Prostate gland (tissue), 2 donors: Measurements from ENCODE around the gene PRG3. TPM values are rescaled to one million over a fixed set of nuclear protein-coding genes. Genes with fewer than 3 reads are reported as not detected.

Source experiments
- DNase-seq: peaks from one replicate; pipeline ENCODE4 v3.0.0-alpha.2; 2019; ENCODE audit warnings: low spot score
- H3K27ac ChIP-seq, 2 donors: fragments of 200-600 bp; sonication (generic); 2 replicates each; pipeline ENCODE4 v1.5.1; 2017 to 2019
- H3K27me3 ChIP-seq: fragments of 200-600 bp; sonication (generic); replicated peaks from 2 replicates; pipeline ENCODE4 v1.5.1; 2019; ENCODE audit not compliant: insufficient read depth
- H3K36me3 ChIP-seq, 2 donors: fragments of 200-600 bp; sonication (generic); 1 replicate in 1 of 2; 2 replicates in 1 of 2; pipeline versions ENCODE4 v1.5.1 to v1.8.1; 2017 to 2019
- H3K4me1 ChIP-seq: fragments of 200-600 bp; sonication (generic); replicated peaks from 2 replicates; pipeline ENCODE4 v1.5.1; 2019
- H3K4me3 ChIP-seq, 2 donors: fragments of 200-600 bp; sonication (generic); 2 replicates each; pipeline ENCODE4 v1.5.1; 2017 to 2019
- H3K9me3 ChIP-seq: fragments of 200-600 bp; sonication (generic); 2 replicates; pipeline ENCODE4 v1.5.1; 2017
- POLR2A ChIP-seq: fragments of 450-650 bp; IDR thresholded peaks from one replicate; pipeline ENCODE4 v1.6.1; 2016; ENCODE audit warnings: antibody characterized with exemption, mild to moderate bottlenecking
- POLR2AphosphoS5 ChIP-seq: sonication (generic); formaldehyde crosslinking; IDR thresholded peaks from one replicate; pipeline ENCODE4 v1.6.1; 2017; ENCODE audit warnings: antibody characterized with exemption
- WGBS: methylation state at CpG from one replicate; pipeline ENCODE4 v1.1.5; 2018; 5-methylcytosine and 5-hydroxymethylcytosine counted together
- intact Hi-C: fragments of 100-400 bp; cut with DNase I; formaldehyde crosslinking; loops from one replicate; pipeline ENCODE4 v1.14.2; 2022
- total RNA-seq, 2 donors: library from RNA; depleted of rRNA; stranded (reverse); fragments of >200 nt; gene quantifications; one replicate each; pipeline ENCODE4 v1.1.0, GENCODE V29; 2016
- TF ChIP-seq, protein P1 (sequence below), 4 experiments: fragments of 200-600 bp in 2 of 4; fragments of 450-650 bp in 2 of 4; sonication (generic) in 2 of 4; IDR thresholded peaks; 1 replicate in 3 of 4; 2 replicates in 1 of 4; pipeline ENCODE4 v1.5.1; 2016 to 2019; ENCODE audit warnings: antibody characterized with exemption in 4 of 4, mild to moderate bottlenecking in 2 of 4, moderate library complexity in 2 of 4

Gene PRG3
- total RNA-seq, 2 donors from 2014 or later = not detected

DNA sequence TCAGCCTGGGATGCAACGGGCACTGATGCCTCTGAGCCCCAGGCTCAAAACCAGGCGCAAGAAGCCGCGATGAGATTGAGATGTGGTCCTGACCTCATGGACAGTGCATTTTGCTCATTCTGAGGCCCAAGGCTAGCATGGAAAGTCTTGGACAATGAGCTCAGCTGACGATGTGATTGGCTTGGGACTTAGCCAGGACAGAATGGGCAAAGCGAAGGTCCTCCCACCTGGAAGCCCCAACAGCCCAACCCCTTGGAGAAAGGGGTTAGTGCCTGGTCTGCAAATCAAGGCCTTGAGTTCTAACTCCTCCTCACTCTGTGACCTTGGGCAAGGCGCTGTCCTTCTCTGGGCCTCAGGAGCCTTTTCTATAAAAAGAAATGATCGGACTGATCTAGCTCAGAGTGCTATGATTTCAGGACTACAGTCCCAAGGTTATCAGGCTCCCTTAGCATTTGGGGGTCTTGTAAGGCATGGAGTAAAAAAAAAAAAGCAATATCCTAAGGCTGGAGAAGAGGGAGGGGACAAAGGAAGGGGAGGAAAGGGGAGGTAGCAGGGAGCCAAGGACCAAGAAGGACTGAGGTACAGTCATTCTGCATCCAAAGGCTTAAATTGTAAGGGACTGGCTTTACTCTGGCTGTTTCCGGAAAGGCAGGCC, 43.3 kb upstream of the PRG3 start:
- DNase-seq = no peak
- intact Hi-C loops = loop anchor here (10.0 kb wide), 1 partner anchor 1721 kb away; the partner anchor contains the start of gene FAM111A
- TF ChIP-seq, protein P1, sequence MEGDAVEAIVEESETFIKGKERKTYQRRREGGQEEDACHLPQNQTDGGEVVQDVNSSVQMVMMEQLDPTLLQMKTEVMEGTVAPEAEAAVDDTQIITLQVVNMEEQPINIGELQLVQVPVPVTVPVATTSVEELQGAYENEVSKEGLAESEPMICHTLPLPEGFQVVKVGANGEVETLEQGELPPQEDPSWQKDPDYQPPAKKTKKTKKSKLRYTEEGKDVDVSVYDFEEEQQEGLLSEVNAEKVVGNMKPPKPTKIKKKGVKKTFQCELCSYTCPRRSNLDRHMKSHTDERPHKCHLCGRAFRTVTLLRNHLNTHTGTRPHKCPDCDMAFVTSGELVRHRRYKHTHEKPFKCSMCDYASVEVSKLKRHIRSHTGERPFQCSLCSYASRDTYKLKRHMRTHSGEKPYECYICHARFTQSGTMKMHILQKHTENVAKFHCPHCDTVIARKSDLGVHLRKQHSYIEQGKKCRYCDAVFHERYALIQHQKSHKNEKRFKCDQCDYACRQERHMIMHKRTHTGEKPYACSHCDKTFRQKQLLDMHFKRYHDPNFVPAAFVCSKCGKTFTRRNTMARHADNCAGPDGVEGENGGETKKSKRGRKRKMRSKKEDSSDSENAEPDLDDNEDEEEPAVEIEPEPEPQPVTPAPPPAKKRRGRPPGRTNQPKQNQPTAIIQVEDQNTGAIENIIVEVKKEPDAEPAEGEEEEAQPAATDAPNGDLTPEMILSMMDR (IDR thresholded peaks at IDR 0.05) = no peak
- TF ChIP-seq POLR2AphosphoS5 = no peak
- TF ChIP-seq POLR2A = no peak
- Histone ChIP-seq H3K4me1 (no peaks in the 10 kb centered on the region), H3K27ac (no peak overlapping the region), H3K9me3 (no peaks in the 10 kb centered on the region), H3K4me3 (no peak overlapping the region), H3K27me3 (no peaks in the 10 kb centered on the region), H3K36me3 (no peaks in the 10 kb centered on the region)
- WGBS = 89% methylated on average over 9 of the region's 9 CpGs

DNA sequence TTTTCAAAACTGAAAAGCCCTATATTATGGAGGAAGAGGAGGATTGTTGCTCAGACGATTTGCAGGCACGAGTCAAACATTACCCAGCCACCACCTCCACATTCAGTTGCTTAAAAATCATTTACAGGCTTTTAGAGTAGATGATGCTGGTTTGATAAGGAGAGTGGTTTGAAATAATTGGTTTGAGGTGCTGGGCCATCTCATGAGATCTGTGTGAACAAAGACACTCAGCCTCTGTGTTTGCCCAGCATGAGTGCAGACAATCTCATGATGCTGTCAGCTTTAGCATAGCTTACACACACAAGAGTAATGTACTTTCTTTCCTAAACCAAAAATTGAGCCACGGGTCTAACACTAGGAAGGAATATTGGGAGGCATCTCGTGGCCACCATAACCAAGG, 41.7 kb upstream of the PRG3 start:
- Histone ChIP-seq H3K27ac (no peak overlapping the region), H3K4me1 (no peaks in the 10 kb centered on the region), H3K9me3 (no peaks in the 10 kb centered on the region), H3K4me3 (no peak overlapping the region), H3K36me3 (no peaks in the 10 kb centered on the region), H3K27me3 (no peaks in the 10 kb centered on the region)
- 73% methylated on average over 4 of the region's 4 CpGs for WGBS
- no peak for DNase-seq
- TF ChIP-seq POLR2A (no peak), POLR2AphosphoS5 (no peak)
- TF ChIP-seq, protein P1 (IDR thresholded peaks at IDR 0.05) = no peak
- intact Hi-C loops = loop anchor here (10.0 kb wide), 1 partner anchor 1722 kb away; the partner anchor contains the start of gene FAM111A

DNA sequence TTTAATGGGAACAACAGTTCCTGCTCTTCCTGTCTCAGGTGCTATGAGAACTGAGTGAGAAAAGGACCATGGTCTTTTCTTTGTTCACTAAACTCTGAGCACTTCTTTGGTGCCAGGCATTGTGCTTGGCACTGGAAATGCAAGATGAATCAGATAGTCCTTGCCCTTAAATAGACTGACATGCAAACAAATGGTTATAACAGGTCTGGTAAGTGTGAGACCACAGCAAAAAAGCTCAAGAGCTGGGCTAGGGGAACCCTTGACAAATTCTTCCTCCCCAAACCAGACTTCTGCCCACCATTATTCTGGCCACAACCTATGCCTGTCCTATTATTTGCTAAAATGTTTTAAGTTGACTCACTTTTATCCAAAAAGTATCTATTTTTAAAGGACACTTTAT, 40.9 kb upstream of the PRG3 start:
- Histone ChIP-seq H3K9me3 (no peaks in the 10 kb centered on the region), H3K36me3 (no peaks in the 10 kb centered on the region), H3K27ac (no peak overlapping the region), H3K4me1 (no peaks in the 10 kb centered on the region), H3K4me3 (no peak overlapping the region), H3K27me3 (no peaks in the 10 kb centered on the region)
- TF ChIP-seq POLR2AphosphoS5 (no peak), POLR2A (no peak)
- TF ChIP-seq, protein P1 (IDR thresholded peaks at IDR 0.05) = no peak
- intact Hi-C loops = loop anchor here (10.0 kb wide), 1 partner anchor 1723 kb away; the partner anchor contains the start of gene FAM111A
- DNase-seq = no peak

DNA sequence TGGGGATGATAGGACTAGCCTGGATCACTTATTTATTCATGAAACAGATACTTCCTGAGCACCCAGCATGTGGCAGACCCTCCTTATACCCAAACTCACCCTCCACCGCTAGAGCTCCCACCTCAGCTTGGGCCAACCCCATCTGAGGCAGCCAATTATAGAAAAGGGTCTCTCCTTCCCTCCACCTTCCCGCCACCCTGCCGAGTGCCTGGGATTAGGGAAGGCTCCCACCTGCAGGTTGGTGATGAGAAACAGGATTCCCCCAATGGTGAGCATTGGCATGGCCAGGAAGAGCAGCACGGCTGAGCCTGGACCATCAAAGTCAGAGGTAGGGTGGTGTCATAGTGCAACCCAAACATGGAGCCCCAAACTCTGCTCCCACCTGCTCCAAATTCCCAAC, 40.1 kb upstream of the PRG3 start:
- Histone ChIP-seq H3K27ac (no peak overlapping the region), H3K36me3 (no peaks in the 10 kb centered on the region), H3K27me3 (no peaks in the 10 kb centered on the region), H3K4me1 (no peaks in the 10 kb centered on the region), H3K4me3 (no peak overlapping the region), H3K9me3 (no peaks in the 10 kb centered on the region)
- intact Hi-C loops = loop anchor here (10.0 kb wide), 1 partner anchor 1724 kb away; the partner anchor contains the start of gene FAM111A
- WGBS = 97% methylated on average over 4 of the region's 4 CpGs
- TF ChIP-seq POLR2A = no peak
- TF ChIP-seq POLR2AphosphoS5 = no peak
- TF ChIP-seq, protein P1 (IDR thresholded peaks at IDR 0.05) = no peak
- DNase-seq = no peak

DNA sequence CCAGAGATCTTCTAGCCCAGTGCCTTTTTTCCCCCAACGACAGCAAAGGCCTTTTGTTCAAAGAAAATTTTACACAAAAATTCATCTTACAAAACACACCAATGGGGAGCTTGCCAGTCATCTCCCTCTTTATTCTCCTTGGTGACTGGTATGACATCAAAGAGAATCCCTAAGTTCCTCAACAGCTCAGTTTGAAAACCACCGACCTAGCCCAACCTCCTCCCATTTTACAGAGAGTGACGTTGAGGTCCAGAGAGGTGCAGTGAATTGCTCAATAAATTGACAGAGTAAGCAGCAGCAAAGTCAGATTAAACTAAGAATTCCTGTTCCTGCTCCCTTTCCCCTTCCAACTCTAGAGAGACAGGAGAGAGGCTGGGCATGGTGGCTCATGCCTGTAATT, 38.2 kb upstream of the PRG3 start:
- no peaks in the 10 kb centered on the region for H3K4me1 ChIP-seq
- TF ChIP-seq POLR2AphosphoS5 (no peak), POLR2A (no peak)
- TF ChIP-seq, protein P1 (IDR thresholded peaks at IDR 0.05) = no peak

More for the DNA sequence above, 38.2 kb upstream of the PRG3 start:
- Histone ChIP-seq H3K9me3 (no peaks in the 10 kb centered on the region), H3K36me3 (no peaks in the 10 kb centered on the region), H3K27me3 (no peaks in the 10 kb centered on the region), H3K4me3 (no peak overlapping the region), H3K27ac (no peak overlapping the region)
- no peak for DNase-seq
- 85% methylated on average over 3 of the region's 3 CpGs for WGBS
- intact Hi-C loops = no loop called here
